GM18507 (cell line): ENCODE data around the gene MMP25.

Experiments
- DNase-seq: peaks from one replicate; pipeline ENCODE4 v3.0.0; 2011; ENCODE audit warnings: low read depth; ENCODE audit not compliant: insufficient read length; ENCODE audit errors: extremely low spot score
- FAIRE-seq: peaks from 2 replicates; lab custom pipeline; 2011; peaks lifted over from hg19 to GRCh38; lab: Jason Lieb, UNC

The MMP25 gene

DNA sequence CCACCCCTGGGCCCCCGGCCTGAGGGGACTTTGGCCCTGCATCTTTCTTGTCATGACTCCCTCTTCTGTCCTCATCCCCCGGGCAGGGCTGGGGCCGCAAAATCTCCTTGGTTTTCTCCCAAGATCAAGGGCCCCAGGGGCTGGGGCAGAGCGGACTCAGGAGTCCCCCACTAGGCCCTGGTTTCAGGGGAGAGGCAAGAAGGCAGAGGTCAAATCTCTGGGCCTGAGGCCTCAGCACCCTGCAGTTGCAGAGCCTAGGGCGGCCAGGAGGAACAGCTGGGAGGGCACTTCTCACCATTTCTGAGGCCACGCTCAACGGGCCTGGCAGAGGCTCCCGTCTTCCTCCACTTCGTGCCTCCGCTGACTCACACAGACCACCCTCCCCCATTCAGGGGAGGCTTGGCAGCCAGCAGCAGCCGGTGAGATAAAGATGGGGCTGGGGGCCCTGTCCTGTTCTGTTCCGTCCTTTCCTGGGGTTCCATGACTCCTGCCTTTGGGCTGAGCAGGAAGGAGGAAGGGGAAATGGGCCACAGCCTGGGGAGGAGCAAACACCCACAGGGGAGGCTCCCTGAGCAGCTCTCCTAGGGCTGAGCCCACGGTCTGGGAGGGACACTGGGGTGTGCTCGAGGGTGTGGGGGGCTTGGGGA, 40.4 kb downstream of the MMP25 start:
- FAIRE-seq (no peak), DNase-seq (no peak)

DNA sequence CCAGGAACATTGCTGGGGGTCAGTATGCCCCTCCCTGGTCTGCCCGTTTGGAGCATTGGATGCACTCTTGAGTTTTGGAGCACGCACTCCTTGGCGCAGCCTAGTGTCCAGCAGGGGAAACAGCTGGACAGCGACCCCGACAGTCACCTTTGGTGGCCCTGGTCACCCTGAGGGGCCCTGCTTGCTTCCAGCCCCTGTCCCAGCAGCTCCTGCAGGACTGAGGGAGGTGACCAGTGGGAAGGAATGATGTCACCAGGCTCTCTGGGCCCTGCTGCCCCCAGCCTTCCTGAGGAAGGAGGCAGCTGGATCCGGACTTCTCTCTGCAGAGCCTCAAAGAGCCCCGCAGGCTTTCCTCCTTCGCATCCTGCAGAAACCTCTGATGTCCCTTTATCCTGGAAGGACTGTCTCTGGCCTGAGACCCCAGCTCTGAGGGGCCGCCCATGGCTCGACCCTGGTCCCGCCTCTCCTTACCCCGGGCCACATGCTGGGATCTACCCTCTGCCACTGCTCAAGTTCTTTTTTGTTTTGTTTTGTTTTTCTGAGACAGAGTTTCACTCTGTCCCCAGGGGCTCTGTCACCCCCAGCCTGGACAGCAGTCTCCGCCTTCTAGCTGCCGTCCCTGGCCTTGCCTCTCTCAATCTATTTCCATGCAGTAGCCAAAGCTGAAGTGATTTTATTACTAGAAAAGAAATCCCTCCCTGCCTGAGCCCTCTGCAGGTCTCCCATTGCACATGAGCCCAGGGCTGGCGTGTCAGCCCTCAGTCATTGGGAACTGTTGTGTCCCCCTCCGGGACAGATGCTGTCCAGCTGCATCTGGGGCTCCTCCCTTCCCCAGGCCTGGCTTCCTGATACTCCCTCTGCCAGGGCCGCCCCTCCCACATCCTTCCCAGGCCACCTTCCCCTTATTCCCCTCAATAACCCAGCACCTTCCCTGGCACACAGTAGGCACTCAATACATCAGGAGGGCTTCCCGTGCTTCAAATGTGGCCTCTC, 41.2 kb downstream of the MMP25 start:
- FAIRE-seq (no peak), DNase-seq (no peak)

GRCh38 chr16:3088450-3088849, 42.1 kb downstream of the MMP25 start:
- DNase-seq = no peak
- FAIRE-seq = no peak

DNA sequence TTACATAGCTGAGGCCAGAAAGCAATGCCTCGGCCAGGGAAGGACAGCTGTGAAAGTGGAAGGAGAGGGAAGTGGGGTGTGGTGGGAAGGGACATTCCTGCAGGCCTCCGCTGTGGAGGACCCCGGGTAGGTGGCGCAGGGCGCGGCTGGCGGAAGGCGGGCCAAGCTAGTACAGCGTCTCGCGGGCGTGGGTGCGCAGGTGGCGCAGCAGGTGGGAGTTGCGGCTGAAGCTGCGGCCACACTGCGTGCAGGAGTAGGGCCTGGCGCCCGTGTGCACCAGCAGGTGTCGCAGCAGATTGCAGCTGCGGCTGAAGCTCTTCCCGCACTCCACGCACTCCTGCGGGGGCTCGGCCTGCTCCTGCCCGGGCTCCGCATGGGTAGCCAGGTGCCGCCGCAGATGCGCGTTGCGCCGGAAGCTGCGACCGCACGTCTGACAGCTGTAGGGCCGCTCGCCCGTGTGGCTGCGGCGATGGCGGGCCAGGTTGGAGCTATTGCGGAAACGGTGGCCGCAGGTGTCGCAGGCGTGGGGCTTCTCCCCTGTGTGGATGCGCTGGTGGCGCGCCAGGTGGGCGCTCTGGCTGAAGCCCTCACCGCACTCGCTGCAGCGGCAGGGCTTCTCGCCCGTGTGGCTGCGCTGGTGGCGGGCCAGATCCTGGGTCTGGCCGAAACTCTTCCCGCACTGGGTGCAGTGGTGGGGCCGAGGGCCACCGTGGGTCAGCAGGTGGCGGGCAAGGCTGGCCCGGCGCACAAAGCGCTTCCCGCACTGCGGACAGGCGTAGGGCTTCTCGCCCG, 42.8 kb downstream of the MMP25 start:
- FAIRE-seq (no peak), DNase-seq (no peak)

DNA sequence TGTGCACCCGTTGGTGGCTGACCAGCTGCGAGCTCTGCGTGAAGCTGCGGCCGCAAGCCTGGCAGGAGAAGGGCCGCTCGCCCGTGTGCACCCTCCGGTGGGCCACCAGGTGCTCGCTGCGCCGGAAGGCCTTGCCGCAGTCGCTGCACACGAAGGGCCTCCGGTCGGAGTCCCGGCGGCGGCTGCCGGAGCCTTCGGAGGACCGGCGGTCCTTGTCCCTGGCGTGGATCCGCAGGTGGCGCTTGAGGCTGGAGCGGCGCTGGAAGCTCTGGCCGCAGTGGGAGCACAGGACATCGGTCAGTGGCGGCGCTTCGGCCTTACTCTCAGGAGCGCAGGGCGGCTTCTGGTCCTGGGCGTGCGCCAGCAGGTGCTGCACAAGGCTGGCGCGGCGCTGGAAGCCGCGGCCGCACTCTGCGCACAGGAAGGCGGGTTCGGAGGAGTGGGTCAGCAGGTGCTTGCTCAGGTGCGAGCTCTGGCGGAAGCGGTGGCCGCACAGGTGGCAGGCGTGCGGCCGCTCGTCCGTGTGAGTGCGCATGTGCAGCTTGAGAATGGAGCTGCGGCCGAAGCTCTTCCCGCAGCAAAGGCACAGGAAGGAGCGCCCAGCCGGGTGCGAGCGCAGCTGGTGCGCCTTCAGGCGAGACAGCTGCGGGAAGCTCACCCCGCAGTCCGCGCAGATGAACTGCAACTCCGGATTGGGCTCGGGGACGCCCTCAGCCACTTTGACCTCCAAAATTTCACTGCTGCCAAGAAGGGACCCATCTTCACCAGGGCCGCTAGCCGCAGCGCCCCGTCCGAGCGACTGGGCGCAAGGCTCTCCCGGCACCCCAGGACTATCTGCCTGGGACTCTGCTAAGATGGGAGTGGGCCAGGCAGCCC, 43.6 kb downstream of the MMP25 start:
- FAIRE-seq (no peak), DNase-seq (no peak)

DNA sequence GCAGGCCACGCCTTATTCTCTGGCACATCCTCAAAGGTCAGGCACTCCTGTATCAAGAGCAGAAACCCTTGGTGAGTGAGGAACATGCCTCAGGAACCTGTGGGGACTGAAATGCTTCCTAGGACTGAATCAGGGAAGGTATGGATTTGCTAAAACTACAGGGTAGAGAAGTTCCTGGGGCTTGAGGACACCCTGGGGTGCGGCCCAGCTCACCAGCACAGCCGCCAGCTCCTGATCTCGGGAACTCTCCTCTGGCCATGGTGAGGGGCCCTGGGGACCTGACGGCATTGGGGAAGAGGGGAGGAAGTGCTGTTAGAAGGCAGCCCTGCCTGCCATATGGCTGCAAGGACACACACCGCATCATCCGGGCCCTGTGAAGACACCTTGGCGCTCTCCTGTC, 45.2 kb downstream of the MMP25 start:
- DNase-seq = no peak

DNA sequence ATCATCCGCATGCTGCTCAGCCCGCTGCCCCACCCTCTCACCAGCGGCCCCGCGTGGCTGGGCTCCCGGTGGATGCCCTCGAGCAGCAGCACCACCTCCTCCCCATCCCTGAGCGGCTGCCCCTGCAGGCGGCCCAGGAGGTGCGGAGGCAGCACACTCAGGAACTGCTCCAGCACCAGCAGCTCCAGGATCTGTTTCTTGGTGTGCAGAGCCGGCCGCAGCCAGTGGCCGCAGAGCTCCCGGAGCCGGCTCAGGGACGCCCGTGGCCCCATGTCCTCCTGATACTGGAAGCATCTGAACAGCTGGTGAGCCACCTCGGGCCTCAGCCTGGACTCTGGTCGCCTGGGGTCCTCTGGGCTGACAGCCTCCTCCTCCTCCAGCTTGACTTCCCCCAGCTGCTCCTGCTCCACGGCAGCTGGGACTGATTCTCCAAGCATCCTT, 46.2 kb downstream of the MMP25 start:
- DNase-seq (no peak), FAIRE-seq (no peak)

More for the DNA sequence above, 45.2 kb downstream of the MMP25 start:
- no peak for FAIRE-seq

- DNase-seq (no peak), FAIRE-seq (peak; percentile 44)
Measured at GRCh38 chr16:3094289-3095027, 48.1 kb downstream of the MMP25 start.

DNA sequence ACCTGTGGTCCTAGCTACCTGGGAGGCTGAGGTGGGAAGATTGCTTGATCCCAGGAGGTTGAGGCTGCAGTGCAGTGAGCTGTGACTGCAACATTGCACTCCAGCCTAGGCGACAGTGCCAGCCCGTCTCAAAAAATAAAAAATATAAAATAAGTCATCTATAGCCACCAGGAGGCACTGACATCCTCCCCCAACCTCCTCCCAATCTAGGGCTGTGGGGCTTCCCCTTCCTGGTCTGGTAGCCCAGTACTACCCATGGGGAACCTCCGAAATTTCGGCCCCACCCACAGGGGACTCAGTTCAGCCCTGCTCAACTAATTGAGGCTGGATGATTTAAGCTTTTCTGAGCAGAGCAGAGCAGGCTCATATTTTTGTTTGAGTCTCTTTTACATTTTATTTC, 49.5 kb downstream of the MMP25 start:
- DNase-seq = peak; percentile 64
- peak; percentile 73 for FAIRE-seq

DNA sequence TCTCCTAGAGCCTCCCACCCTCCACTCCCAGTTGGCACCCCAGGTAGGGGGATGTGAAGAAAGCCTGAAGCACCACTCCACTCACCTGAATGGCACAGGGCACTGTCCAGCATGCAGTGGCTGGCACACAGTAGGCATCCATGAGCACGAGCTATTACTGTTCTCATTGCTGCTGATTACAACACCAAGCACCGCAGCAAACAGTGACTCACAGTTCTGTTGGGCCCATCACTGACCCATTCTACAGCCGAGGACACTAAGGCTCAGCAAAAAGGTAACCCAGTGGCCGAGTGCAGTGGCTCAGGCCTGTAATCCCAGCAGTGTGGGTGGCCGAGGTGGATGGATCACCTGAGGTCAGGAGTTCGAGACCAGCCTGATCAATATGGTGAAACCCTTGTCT, 50.0 kb downstream of the MMP25 start:
- FAIRE-seq (no peak), DNase-seq (no peak)

GRCh38 chr16:3097266-3097665, 50.9 kb downstream of the MMP25 start:
- FAIRE-seq = no peak

GRCh38 chr16:3098459-3099394, 52.4 kb downstream of the MMP25 start, which contains the start of gene ZSCAN10:
TSS of gene ZSCAN10 (minus strand) at chr16:3099294. CDS start at chr16:3092937, 6,357 bp downstream.
- no peak for FAIRE-seq
- DNase-seq = no peak

More at GRCh38 chr16:3097266-3097665, 50.9 kb downstream of the MMP25 start:
- DNase-seq = no peak

DNA sequence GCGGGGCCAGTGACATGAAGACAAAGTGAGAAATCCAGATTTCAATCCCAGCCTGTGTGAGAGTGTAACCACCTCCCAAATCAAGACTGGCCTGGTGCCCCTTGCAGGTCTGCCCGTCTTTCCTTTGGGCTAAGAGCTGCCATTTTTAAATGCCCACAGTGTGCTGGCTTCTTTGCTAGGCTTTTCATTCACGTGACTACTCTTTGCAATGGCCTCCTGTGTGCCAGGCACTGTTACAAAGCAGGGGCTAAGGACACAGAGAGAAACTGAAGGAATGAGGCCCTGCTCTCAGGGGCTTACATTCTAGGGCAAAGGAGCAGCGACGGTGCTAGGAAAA, 53.0 kb downstream of the MMP25 start:
- no peak for FAIRE-seq
- DNase-seq = no peak

GRCh38 chr16:3099732-3100499, 53.6 kb downstream of the MMP25 start:
- FAIRE-seq = peak; percentile 81

GRCh38 chr16:3101018-3101840, 54.9 kb downstream of the MMP25 start:
- DNase-seq = no peak
- FAIRE-seq = peak; percentile 50

More at GRCh38 chr16:3099732-3100499, 53.6 kb downstream of the MMP25 start:
- DNase-seq = peak; percentile 88
